A549 (cell line): ENCODE measurements around the gene TMEM191C. TPM values are rescaled to one million over a fixed set of nuclear protein-coding genes. Genes with fewer than 3 reads are reported as not detected.
A peak's percentile ranks its signal among the peaks of the same experiment; 100 is the strongest.
"Not testable (repeated sequence)": the region's sequence is repeated elsewhere in the genome, so short reads cannot be mapped to it uniquely, and the experiment has no call there.

ENCODE experiments used
- ATAC-seq, 2 experiments: fragments of 200-7000 bp in 1 of 2; fragments of >200 bp in 1 of 2; cut with Nextera tagmentation in 1 of 2; cut with Tn5 transposase in 1 of 2; 3 replicates each; pipeline versions ENCODE4 v1.8.0 to v1.9.1; 2018 to 2020; ENCODE audit warnings: mild to moderate bottlenecking in 1 of 2, moderate library complexity in 1 of 2
- CTCF ChIA-PET: fragments of 300-600 bp; sonication (Branson Sonifier 250); formaldehyde crosslinking; extraction: SDS; loops from one replicate; lab custom pipeline; 2021; ENCODE audit warnings: antibody characterized with exemption, inconsistent platforms; lab: Yijun Ruan, JAX
- POLR2A ChIA-PET: fragments of 350-600 bp; formaldehyde crosslinking; extraction: SDS; loops from one replicate; lab custom pipeline; 2021; ENCODE audit warnings: antibody characterized with exemption, inconsistent platforms; lab: Yijun Ruan, JAX
- DNase-seq, 2 experiments: peaks; one replicate each; pipeline versions ENCODE4 v3.0.0 to v3.0.0-alpha.2; 2011 to 2016; ENCODE audit warnings: low read depth in 1 of 2, low spot score in 1 of 2
- FAIRE-seq: peaks from 2 replicates; lab custom pipeline; 2011; peaks lifted over from hg19 to GRCh38; lab: Jason Lieb, UNC
- H3K27ac ChIP-seq, 2 experiments: fragments of >200 bp; sonication (Bioruptor Twin); formaldehyde crosslinking; 3 replicates each; pipeline ENCODE4 v1.5.1; 2016 to 2017
- H3K4me1 ChIP-seq: fragments of >200 bp; sonication (Bioruptor Twin); formaldehyde crosslinking; 3 replicates; pipeline ENCODE4 v1.6.1; 2016
- H3K4me2 ChIP-seq: fragments of >200 bp; sonication (Bioruptor Twin); formaldehyde crosslinking; 3 replicates; pipeline ENCODE4 v1.6.1; 2016
- H3K4me3 ChIP-seq: fragments of >200 bp; sonication (Bioruptor Twin); formaldehyde crosslinking; 3 replicates; pipeline ENCODE4 v1.5.1; 2016
- H3K9me3 ChIP-seq: fragments of >200 bp; sonication (Bioruptor Twin); formaldehyde crosslinking; 3 replicates; pipeline ENCODE4 v1.6.1; 2016
- CBX2 ChIP-seq: fragments of 200-600 bp; sonication (generic); IDR thresholded peaks from 2 replicates; pipeline ENCODE4 v1.6.1; 2016; ENCODE audit warnings: low read depth, mild to moderate bottlenecking, borderline replicate concordance
- CEBPB ChIP-seq, 2 experiments: fragments of >200 bp in 1 of 2; sonication (Bioruptor Twin) in 1 of 2; formaldehyde crosslinking in 1 of 2; IDR thresholded peaks; 2 replicates each; pipeline ENCODE4 v1.6.1; 2012 to 2016
- CHD4 ChIP-seq: fragments of 200-600 bp; sonication (generic); IDR thresholded peaks from 2 replicates; pipeline ENCODE4 v1.6.1; 2016; ENCODE audit warnings: antibody characterized with exemption, mild to moderate bottlenecking, borderline replicate concordance
- EHF ChIP-seq: fragments of 250-450 bp; sonication (Bioruptor Pico); IDR thresholded peaks from 2 replicates; pipeline ENCODE4 v1.5.0; 2020; ENCODE audit warnings: mild to moderate bottlenecking
- EP300 ChIP-seq, 2 experiments: fragments of >200 bp; sonication (Bioruptor Twin); formaldehyde crosslinking; IDR thresholded peaks; 2 replicates in 1 of 2; 3 replicates in 1 of 2; pipeline ENCODE4 v1.6.1; 2016 to 2017
- FOSL2 ChIP-seq, 2 experiments: fragments of 450-650 bp in 1 of 2; fragments of >200 bp in 1 of 2; sonication (Bioruptor Twin) in 1 of 2; formaldehyde crosslinking; IDR thresholded peaks; 2 replicates each; pipeline versions ENCODE4 v1.5.0 to v1.6.1; 2016 to 2020; ENCODE audit warnings: mild to moderate bottlenecking in 1 of 2, moderate library complexity in 1 of 2
- GATA3 ChIP-seq: IDR thresholded peaks from 2 replicates; pipeline ENCODE4 v1.6.1; 2012; ENCODE audit warnings: borderline replicate concordance
- HOXB5 ChIP-seq: fragments of 250-450 bp; sonication (Bioruptor Pico); IDR thresholded peaks from 2 replicates; pipeline ENCODE4 v1.5.0; 2020; ENCODE audit warnings: mild to moderate bottlenecking, moderate library complexity
- JUN ChIP-seq, 2 experiments: fragments of >200 bp; sonication (Bioruptor Twin); formaldehyde crosslinking; IDR thresholded peaks; 2 replicates in 1 of 2; 3 replicates in 1 of 2; pipeline ENCODE4 v1.6.1; 2016 to 2017
- KDM5A ChIP-seq: fragments of 200-600 bp; sonication (generic); IDR thresholded peaks from 2 replicates; pipeline ENCODE4 v1.6.1; 2016; ENCODE audit warnings: antibody characterized with exemption, mild to moderate bottlenecking
- MAFK ChIP-seq: fragments of 450-650 bp; IDR thresholded peaks from 2 replicates; pipeline ENCODE4 v1.6.1; 2014; ENCODE audit not compliant: partially characterized antibody
- NFE2L2 ChIP-seq: fragments of 150-350 bp; conservative IDR thresholded peaks from 2 replicates; pipeline ENCODE4 v1.6.1; 2014; ENCODE audit warnings: low read length
- NPAS2 ChIP-seq: fragments of 250-450 bp; sonication (Bioruptor Pico); IDR thresholded peaks from 2 replicates; pipeline ENCODE4 v1.8.0; 2022; ENCODE audit warnings: mild to moderate bottlenecking, moderate library complexity, borderline replicate concordance
- PHF8 ChIP-seq: fragments of 200-600 bp; sonication (generic); IDR thresholded peaks from 2 replicates; pipeline ENCODE4 v1.6.1; 2016; ENCODE audit warnings: low read depth, mild to moderate bottlenecking, antibody characterized with exemption, moderate library complexity, borderline replicate concordance
- POLR2A ChIP-seq: IDR thresholded peaks from 2 replicates; pipeline ENCODE4 v1.6.1; 2012; ENCODE audit warnings: mild to moderate bottlenecking, low read length
- RNF2 ChIP-seq: fragments of 200-600 bp; sonication (generic); IDR thresholded peaks from 2 replicates; pipeline ENCODE4 v1.6.1; 2016; ENCODE audit warnings: low read depth, mild to moderate bottlenecking, antibody characterized with exemption, moderate library complexity, borderline replicate concordance
- ZSCAN20 ChIP-seq: fragments of 250-450 bp; sonication (Bioruptor Pico); IDR thresholded peaks from 2 replicates; pipeline ENCODE4 v1.8.0; 2022; ENCODE audit warnings: mild to moderate bottlenecking, moderate library complexity
- WGBS: methylation state at CpG from one replicate; pipeline ENCODE4 v1.1.6; 2017; ENCODE audit errors: missing lambda C conversion rate; 5-methylcytosine and 5-hydroxymethylcytosine counted together
- polyA plus RNA-seq, 4 experiments: library from polyadenylated mRNA; depleted of rRNA in 3 of 4; stranded (reverse); fragments of >200 nt; fragmentation: RNase III in 1 of 4; extraction: RNeasy Plus Mini Kit Qiagen cat#74134 plus additional on column Dnase treatment in 1 of 4; gene quantifications; 2 replicates in 3 of 4; 3 replicates in 1 of 4; pipeline ENCODE4 v1.2.3, GENCODE V29; 2011 to 2017
- TF ChIP-seq, protein P1 (sequence below): fragments of 200-600 bp; sonication (generic); IDR thresholded peaks from 2 replicates; pipeline ENCODE4 v1.6.1; 2016; ENCODE audit warnings: antibody characterized with exemption, mild to moderate bottlenecking, moderate library complexity
- TF ChIP-seq, protein P2 (sequence below): fragments of 250-450 bp; sonication (Bioruptor Pico); IDR thresholded peaks from 2 replicates; pipeline ENCODE4 v1.5.0; 2020; ENCODE audit warnings: low read depth, mild to moderate bottlenecking, moderate library complexity

TMEM191C gene
- polyA plus RNA-seq, 2 of the 4 experiments (the other 2 are of a cell fraction), result 0.57 to 0.58 TPM

DNA sequence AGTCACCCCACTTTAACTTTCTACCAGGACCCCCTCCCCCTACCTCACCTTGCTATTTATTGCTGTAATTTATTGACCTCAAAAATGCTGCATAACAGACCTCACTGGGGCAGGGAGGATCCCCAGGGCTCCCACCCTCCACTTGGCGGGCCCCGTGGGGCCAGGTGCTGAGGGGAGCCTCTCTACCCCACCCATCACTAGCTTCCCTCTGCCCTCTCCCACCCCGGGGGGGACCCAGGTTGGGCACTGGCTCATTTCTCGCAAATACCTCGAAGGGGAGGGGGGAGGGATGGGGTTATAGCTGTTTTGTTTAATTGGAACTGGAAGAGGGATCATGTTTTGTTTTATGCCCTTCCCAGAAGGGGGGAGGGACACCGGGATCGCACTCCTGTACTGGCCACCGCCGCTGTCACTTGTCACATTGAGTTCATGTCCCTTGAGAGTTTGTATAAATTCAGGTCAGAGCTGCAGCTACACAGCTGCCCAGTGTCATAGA, 16.3 kb upstream of the TMEM191C start:
- FAIRE-seq (no peak), DNase-seq (no peak), ATAC-seq (no peak)
- CTCF ChIA-PET, result no interaction called here
- Histone ChIP-seq H3K4me2 (no peak overlapping the region), H3K4me3 (no peak overlapping the region), H3K27ac (no peak overlapping the region), H3K4me1 (peaks cover 4% of the 10 kb centered on the region), H3K9me3 (no peaks in the 10 kb centered on the region)
- POLR2A ChIA-PET, result no interaction called here
- 87% methylated on average over 5 of the region's 9 CpGs for WGBS
- TF ChIP-seq CEBPB (IDR thresholded peaks at IDR 0.05), result no peak

DNA sequence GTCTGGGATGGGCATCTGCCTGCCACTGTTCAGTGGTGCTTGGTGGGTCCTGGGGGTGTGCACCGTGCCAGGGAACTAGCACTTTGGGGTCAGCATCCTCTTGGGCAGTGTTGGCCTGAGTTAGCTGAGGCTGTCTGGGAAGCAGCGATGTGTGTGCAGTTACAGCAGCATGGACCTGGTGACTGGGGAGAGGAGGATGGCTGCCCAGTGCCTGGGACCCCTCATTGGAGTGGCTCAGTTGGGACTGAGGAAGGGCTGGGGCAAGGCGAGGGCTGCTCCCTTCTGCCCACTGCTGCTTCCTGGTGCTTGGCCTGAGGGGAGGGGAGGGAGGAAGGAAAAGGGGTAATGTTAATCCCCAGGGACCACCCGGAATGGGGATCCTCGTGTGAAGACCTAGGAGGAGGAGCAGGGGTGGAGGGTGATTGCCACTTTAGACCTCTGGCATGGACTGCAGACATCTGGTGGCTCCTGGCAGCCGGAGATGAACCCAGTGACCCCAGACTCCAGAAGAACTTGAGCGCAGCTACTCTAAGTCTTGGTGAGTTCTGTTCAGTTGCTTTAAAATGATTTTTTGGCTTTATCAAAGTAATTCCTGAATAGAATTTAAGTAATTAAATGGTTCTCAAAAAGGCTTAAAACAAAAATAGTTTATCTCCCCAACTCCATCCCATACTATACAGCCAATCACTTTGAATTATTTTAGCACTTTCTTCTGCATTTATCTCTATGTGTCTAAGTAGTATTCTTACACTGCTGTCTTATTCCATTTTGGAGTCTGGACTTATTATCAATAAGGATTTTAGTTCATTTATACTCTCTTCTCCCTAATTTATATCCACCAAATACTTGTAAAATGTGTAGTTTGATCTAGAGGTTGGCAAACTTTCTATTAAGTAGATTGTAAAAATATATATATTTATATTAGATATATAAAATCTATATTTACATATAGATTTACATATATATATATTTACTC, 15.4 kb upstream of the TMEM191C start:
- H3K4me2 ChIP-seq, result no peak overlapping the region
- H3K9me3 ChIP-seq, result no peaks in the 10 kb centered on the region
- ATAC-seq, result no peak
- no peak overlapping the region for H3K4me3 ChIP-seq
- no peak overlapping the region for H3K27ac ChIP-seq
- DNase-seq, result no peak
- FAIRE-seq, result no peak
- H3K4me1 ChIP-seq, result peaks cover 13% of the 10 kb centered on the region
- TF ChIP-seq FOSL2 (IDR thresholded peaks at IDR 0.05) (no peak), FOSL2 (CRISPR knock-in tag; IDR thresholded peaks at IDR 0.05) (no peak), CBX2 (no peak), JUN (IDR thresholded peaks at IDR 0.05) (no peak), KDM5A (no peak), EP300 (IDR thresholded peaks at IDR 0.05) (no peak), RNF2 (no peak)
- ChIA-PET POLR2A (no interaction called here), CTCF (no interaction called here)
- WGBS, result 85% methylated on average over 7 of the region's 7 CpGs

DNA sequence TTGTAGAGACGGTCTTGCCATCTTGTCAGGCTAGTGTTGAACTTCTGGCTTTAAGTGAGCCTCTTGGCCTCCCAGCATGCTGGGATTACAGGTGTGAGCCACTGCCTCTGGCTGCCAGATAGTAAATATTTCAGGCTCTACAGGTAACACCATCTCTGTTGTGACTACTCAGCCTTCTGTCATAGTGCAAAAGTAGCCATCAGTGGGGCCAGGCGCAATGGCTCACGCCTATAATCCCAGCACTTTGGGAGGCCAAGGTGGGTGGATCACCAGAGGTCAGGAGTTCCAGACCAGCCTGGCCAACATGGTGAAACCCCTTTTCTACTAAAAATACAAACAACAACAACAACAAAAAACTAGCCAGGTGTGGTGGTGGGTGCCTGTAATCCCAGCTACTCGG, 14.5 kb upstream of the TMEM191C start:
- H3K4me1 ChIP-seq, result peaks cover 21% of the 10 kb centered on the region
- 93% methylated on average over 4 of the region's 4 CpGs for WGBS
- DNase-seq, CTCF ChIA-PET, H3K4me3 ChIP-seq, ATAC-seq, H3K27ac ChIP-seq, FAIRE-seq, H3K4me2 ChIP-seq, POLR2A ChIA-PET, H3K9me3 ChIP-seq: not testable (repeated sequence)

- 89% methylated on average over 9 of the region's 9 CpGs for WGBS
- DNase-seq, H3K4me3 ChIP-seq, H3K9me3 ChIP-seq, H3K27ac ChIP-seq, FAIRE-seq: not testable (repeated sequence)
- H3K4me1 ChIP-seq, result peaks cover 23% of the 10 kb centered on the region
- TF ChIP-seq MAFK, result peak; percentile 23
- TF ChIP-seq, all 56 proteins: peak for 1; not testable (repeated sequence) for 55
- POLR2A ChIA-PET, H3K4me2 ChIP-seq, ATAC-seq: not testable (repeated sequence)
- CTCF ChIA-PET, result interaction anchor here (1.5 kb wide), 1 partner anchor 10 kb away, joined by 4 read pairs; no protein-coding TSS in a partner anchor
Measured at GRCh38 chr22:21454998-21455333, 12.2 kb upstream of the TMEM191C start.

- ChIA-PET POLR2A (no interaction called here), CTCF (no interaction called here)
- no peak overlapping the region for H3K4me3 ChIP-seq
- WGBS, result 100% methylated on average over 7 of the region's 19 CpGs
- no peak for FAIRE-seq
- peak overlapping the region; percentile 78 to 82; a peak in 4 of 6 replicates for H3K27ac ChIP-seq
- DNase-seq, result no peak
- H3K9me3 ChIP-seq, result no peaks in the 10 kb centered on the region
- ATAC-seq, result no peak
- peak overlapping the region; percentile 81 for H3K4me2 ChIP-seq
- peaks cover 23% of the 10 kb centered on the region for H3K4me1 ChIP-seq
- TF ChIP-seq, protein P1, sequence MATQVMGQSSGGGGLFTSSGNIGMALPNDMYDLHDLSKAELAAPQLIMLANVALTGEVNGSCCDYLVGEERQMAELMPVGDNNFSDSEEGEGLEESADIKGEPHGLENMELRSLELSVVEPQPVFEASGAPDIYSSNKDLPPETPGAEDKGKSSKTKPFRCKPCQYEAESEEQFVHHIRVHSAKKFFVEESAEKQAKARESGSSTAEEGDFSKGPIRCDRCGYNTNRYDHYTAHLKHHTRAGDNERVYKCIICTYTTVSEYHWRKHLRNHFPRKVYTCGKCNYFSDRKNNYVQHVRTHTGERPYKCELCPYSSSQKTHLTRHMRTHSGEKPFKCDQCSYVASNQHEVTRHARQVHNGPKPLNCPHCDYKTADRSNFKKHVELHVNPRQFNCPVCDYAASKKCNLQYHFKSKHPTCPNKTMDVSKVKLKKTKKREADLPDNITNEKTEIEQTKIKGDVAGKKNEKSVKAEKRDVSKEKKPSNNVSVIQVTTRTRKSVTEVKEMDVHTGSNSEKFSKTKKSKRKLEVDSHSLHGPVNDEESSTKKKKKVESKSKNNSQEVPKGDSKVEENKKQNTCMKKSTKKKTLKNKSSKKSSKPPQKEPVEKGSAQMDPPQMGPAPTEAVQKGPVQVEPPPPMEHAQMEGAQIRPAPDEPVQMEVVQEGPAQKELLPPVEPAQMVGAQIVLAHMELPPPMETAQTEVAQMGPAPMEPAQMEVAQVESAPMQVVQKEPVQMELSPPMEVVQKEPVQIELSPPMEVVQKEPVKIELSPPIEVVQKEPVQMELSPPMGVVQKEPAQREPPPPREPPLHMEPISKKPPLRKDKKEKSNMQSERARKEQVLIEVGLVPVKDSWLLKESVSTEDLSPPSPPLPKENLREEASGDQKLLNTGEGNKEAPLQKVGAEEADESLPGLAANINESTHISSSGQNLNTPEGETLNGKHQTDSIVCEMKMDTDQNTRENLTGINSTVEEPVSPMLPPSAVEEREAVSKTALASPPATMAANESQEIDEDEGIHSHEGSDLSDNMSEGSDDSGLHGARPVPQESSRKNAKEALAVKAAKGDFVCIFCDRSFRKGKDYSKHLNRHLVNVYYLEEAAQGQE, result no peak
- TF ChIP-seq ZSCAN20 (CRISPR knock-in tag), result no peak
- TF ChIP-seq PHF8, result no peak
- TF ChIP-seq EHF, result no peak
- TF ChIP-seq KDM5A, result no peak
- TF ChIP-seq NFE2L2, result no peak
- TF ChIP-seq, protein P2, sequence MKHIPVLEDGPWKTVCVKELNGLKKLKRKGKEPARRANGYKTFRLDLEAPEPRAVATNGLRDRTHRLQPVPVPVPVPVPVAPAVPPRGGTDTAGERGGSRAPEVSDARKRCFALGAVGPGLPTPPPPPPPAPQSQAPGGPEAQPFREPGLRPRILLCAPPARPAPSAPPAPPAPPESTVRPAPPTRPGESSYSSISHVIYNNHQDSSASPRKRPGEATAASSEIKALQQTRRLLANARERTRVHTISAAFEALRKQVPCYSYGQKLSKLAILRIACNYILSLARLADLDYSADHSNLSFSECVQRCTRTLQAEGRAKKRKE, result no peak
- TF ChIP-seq CBX2, result no peak
- no peak for TF ChIP-seq POLR2A
- no peak for TF ChIP-seq CHD4
- no peak for TF ChIP-seq EP300 (IDR thresholded peaks at IDR 0.05)
- no peak for TF ChIP-seq FOSL2 (IDR thresholded peaks at IDR 0.05)
- no peak for TF ChIP-seq FOSL2 (CRISPR knock-in tag; IDR thresholded peaks at IDR 0.05)
- TF ChIP-seq HOXB5, result no peak
- no peak for TF ChIP-seq GATA3
- no peak for TF ChIP-seq NPAS2 (CRISPR knock-in tag)
Measured at GRCh38 chr22:21455334-21456089, 11.7 kb upstream of the TMEM191C start.
